ENCODE results near the gene SELPLG.

The SELPLG gene

DNA sequence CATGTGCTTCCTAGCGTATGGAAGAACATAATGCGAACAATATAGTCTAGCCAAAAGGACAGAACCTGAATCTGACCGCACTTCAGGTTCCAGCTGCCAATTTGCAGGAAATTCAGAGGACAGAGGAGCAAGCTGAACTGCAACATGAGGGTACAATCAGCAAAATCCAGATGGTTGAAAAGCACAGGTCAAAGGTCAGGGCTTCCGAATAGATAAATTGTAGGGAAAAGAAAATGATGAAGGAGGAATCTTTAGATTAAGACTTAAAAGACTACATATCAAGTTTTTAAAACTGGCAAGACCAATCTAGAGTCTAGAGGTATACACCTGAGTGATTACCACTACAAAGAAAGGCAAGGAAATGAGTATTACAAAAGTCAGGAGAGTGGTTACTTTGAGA lies 42.1 kb upstream of the SELPLG start:
- H3K4me3 ChIP-seq (replicated peaks; ENCODE audit: low read depth, low read length): no peak overlapping the region
- no peak for DNase-seq (ENCODE audit: extremely low read depth, low read depth)
- TF ChIP-seq, protein P1, sequence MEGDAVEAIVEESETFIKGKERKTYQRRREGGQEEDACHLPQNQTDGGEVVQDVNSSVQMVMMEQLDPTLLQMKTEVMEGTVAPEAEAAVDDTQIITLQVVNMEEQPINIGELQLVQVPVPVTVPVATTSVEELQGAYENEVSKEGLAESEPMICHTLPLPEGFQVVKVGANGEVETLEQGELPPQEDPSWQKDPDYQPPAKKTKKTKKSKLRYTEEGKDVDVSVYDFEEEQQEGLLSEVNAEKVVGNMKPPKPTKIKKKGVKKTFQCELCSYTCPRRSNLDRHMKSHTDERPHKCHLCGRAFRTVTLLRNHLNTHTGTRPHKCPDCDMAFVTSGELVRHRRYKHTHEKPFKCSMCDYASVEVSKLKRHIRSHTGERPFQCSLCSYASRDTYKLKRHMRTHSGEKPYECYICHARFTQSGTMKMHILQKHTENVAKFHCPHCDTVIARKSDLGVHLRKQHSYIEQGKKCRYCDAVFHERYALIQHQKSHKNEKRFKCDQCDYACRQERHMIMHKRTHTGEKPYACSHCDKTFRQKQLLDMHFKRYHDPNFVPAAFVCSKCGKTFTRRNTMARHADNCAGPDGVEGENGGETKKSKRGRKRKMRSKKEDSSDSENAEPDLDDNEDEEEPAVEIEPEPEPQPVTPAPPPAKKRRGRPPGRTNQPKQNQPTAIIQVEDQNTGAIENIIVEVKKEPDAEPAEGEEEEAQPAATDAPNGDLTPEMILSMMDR (IDR thresholded peaks at IDR 0.05; ENCODE audit: low read depth, low read length, missing control alignments): no peak

DNA sequence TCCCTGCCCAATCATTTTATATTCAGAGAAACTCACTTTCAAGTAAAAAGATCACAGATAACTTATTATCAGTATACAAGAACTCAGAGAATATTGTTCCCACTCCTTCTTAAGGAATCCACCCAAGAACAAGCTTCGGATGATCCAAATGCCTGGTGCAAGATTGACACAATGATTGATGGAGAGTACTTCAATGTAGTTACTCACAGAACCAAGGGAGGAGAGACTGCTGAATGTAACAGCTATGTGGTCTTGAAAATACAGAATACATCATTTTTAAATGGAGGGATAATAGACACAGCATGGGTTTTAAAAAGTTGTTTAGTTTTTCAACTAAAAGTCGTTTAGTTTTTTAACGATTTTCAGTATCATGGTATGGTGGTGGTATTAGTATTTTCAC lies 38.4 kb upstream of the SELPLG start:
- no peak overlapping the region for H3K4me3 ChIP-seq (replicated peaks; ENCODE audit: low read depth, low read length)
- no peak for DNase-seq (ENCODE audit: extremely low read depth, low read depth)
- TF ChIP-seq, protein P1 (IDR thresholded peaks at IDR 0.05; ENCODE audit: low read depth, low read length, missing control alignments): no peak

DNA sequence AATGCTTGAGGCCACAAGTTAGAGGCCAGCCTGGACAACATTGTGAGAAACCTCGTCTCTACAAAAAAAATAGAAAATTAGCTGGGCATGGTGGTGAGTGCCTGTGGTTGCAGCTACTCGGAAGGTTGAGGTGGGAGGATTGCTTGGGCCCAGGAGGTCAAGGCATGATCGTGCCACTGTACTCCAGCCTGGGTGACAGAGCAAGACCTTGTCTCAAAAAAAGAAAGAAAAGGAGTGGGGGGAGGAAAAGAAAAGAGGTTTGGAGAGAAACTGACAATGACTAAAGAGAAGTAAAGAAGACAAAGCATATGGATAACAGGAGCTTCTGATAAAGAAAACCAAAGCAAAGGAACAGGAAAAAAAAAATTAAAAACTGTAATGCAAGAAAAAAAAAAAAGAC lies 37.4 kb upstream of the SELPLG start:
- DNase-seq (ENCODE audit: extremely low read depth, low read depth): no peak
- no peak overlapping the region for H3K4me3 ChIP-seq (replicated peaks; ENCODE audit: low read depth, low read length)
- TF ChIP-seq, protein P1 (IDR thresholded peaks at IDR 0.05; ENCODE audit: low read depth, low read length, missing control alignments): no peak

DNA sequence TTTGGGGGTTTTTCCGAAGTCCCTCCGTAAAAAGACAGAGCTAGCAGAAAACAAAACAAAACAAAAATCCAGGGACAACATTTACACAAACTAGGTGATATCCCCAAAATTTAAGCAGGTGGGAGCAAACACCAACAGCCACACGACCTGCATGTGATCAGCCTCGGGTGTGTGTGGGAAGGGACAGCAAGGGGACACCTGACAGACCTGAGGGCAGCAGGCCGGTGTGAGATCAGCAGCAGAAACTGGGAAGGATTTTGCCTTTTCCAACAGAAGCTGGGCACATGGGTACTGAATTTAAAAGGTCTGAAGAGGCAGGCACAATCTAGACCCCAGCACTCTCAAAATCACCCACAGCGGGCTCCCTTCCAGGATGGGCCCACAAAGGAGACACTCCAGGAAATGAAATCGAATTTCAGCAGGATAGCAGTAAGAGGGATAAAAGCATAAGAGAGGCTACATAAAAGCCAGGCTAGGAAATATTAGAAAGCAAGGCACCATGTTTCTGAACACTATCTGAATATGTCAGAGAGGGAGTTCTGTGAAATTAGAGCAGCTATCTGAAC lies 36.5 kb upstream of the SELPLG start:
- no peak overlapping the region for H3K4me3 ChIP-seq (replicated peaks; ENCODE audit: low read depth, low read length)
- TF ChIP-seq, protein P1 (IDR thresholded peaks at IDR 0.05; ENCODE audit: low read depth, low read length, missing control alignments): no peak
- DNase-seq (ENCODE audit: extremely low read depth, low read depth): no peak

DNA sequence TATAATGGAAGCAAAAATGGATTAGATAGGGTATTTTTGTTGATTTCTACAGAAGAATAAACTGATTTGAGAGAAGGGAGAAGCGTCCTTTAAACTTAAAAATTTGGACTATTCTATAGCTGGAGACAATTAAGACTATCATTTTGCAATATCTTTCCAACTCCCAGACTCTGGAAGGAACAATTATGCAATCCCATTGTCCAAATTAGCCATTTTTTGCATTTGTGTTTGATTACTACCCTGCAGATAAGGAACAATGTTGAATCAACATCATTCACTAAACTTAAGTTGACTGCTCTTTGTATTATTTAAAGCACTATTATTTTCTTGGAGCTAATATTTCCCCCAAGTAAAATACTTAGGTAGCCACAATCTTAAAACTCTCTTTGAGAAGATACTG lies 34.8 kb upstream of the SELPLG start:
- no peak for DNase-seq (ENCODE audit: extremely low read depth, low read depth)
- TF ChIP-seq, protein P1 (IDR thresholded peaks at IDR 0.05; ENCODE audit: low read depth, low read length, missing control alignments): no peak
- no peak overlapping the region for H3K4me3 ChIP-seq (replicated peaks; ENCODE audit: low read depth, low read length)

DNA sequence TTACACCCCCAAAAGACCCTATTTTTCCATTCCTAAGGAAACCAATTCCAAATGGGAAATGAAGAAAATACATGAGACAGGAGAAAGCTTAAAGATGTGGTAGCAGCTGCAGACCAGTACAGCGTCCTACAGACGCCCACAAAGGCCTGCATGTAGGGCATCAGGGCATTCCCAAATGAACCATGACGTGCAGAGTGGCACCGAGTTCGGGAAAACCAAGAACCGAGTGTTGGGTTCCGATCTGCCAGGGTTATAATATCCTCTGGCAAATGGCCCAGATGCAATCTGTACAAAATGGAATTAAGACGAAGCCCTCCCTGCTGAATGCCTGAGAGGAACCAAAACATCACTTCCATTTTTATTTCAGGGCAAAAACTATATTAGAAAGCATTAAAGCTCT lies 34.4 kb upstream of the SELPLG start:
- TF ChIP-seq, protein P1 (IDR thresholded peaks at IDR 0.05; ENCODE audit: low read depth, low read length, missing control alignments): no peak
- no peak for DNase-seq (ENCODE audit: extremely low read depth, low read depth)
- no peak overlapping the region for H3K4me3 ChIP-seq (replicated peaks; ENCODE audit: low read depth, low read length)

DNA sequence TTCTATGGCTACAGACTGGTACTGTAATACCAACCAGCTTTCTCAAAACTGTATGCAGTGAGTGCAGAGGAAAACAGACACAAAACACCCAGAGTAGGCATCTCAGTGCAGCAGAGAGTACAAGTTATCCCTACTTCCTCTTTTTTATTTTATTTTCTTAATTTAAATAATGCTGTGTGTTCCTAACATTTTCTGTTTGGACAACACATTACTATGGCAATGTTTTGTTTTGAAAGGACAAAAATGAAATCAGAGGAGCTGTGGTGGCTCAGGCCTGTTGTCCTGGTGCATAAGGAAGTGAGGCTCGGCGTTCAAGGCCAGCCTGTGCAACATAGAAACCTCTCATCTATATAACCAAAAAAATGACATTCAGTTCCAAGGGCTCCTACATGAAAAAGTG lies 33.7 kb upstream of the SELPLG start:
- TF ChIP-seq, protein P1 (IDR thresholded peaks at IDR 0.05; ENCODE audit: low read depth, low read length, missing control alignments): no peak
- no peak for DNase-seq (ENCODE audit: extremely low read depth, low read depth)
- H3K4me3 ChIP-seq (replicated peaks; ENCODE audit: low read depth, low read length): no peak overlapping the region
